Colonic mucosa (tissue), 4 donors: ENCODE data around the gene COX6B2. TPM values are rescaled to one million over a fixed set of nuclear protein-coding genes. Genes with fewer than 3 reads are reported as not detected.

ENCODE experiments used
- DNase-seq: peaks from one replicate; pipeline ENCODE4 v3.0.0-alpha.2; 2020
- H3K27ac ChIP-seq: fragments of 200-600 bp; one replicate; pipeline ENCODE4 v1.8.0; 2021
- H3K27me3 ChIP-seq: fragments of 200-600 bp; one replicate; pipeline ENCODE4 v1.8.0; 2021
- H3K36me3 ChIP-seq: fragments of 200-600 bp; one replicate; pipeline ENCODE4 v1.8.0; 2021
- H3K4me1 ChIP-seq: fragments of 200-600 bp; one replicate; pipeline ENCODE4 v1.8.0; 2021; ENCODE audit warnings: mild to moderate bottlenecking
- H3K4me3 ChIP-seq: fragments of 200-600 bp; one replicate; pipeline ENCODE4 v1.8.0; 2021
- H3K9ac ChIP-seq, 2 donors: one replicate each; pipeline ENCODE4 v1.7.0; 2013; ENCODE audit warnings: control low read depth in 2 of 2, low read depth in 2 of 2, low read length in 2 of 2
- H3K9me3 ChIP-seq: fragments of 200-600 bp; one replicate; pipeline ENCODE4 v1.8.0; 2021
- CTCF ChIP-seq: fragments of 200-600 bp; IDR thresholded peaks from one replicate; pipeline ENCODE4 v1.8.0; 2022; ENCODE audit warnings: antibody characterized with exemption, mild to moderate bottlenecking
- intact Hi-C: fragments of 100-400 bp; cut with DNase I; formaldehyde crosslinking; loops from one replicate; pipeline ENCODE4 v1.14.1; 2022
- total RNA-seq, 2 donors: library from RNA; stranded (reverse); fragmentation: NEBNext Ultra II Directional in 1 of 2; extraction: Animal tissue kit (Norgen Biotek cat#: 25700) in 1 of 2; gene quantifications; one replicate each; pipeline ENCODE4 v1.2.1, GENCODE V29; 2021
- donor health status: healthy.
- donor health status: DM: no; HTN: no; CAD: no.
- donor health status: DM: no; HTN: no; CAD: no.

The COX6B2 gene
- total RNA-seq, 2 donors from 2014 or later, result 12.9 to 15.2 TPM

DNA sequence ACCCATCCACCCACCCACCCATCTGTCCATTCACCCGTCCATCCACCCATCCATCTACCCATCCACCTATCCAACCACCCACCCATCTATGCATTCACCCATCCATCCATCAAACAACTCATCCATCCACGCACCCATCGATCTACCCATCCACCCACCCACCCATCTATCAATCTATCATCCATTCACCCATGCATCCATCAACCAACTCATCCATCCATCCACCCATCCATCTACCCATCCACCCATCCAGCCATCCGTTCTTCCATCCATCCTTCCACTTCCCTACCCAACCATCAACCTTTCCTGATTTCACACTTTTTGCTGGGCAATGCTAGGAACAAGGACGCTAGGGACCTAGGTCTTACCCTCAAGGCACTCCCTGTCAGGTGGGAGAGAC is 27.5 kb upstream of the COX6B2 start:
- H3K9me3 ChIP-seq, result no peaks in the 10 kb centered on the region
- DNase-seq, result no peak
- H3K27me3 ChIP-seq, result no peaks in the 10 kb centered on the region
- no peak overlapping the region for H3K27ac ChIP-seq
- intact Hi-C loops, result loop anchor here (2.0 kb wide), 1 partner anchor 79 kb away; no protein-coding TSS in a partner anchor
- no peak overlapping the region for H3K4me3 ChIP-seq
- H3K36me3 ChIP-seq, result no peaks in the 10 kb centered on the region
- TF ChIP-seq CTCF, result no peak
- peaks cover 7% of the 10 kb centered on the region for H3K4me1 ChIP-seq
- H3K9ac ChIP-seq, result no peak overlapping the region

- no peak overlapping the region for H3K9ac ChIP-seq
- H3K4me3 ChIP-seq, result no peak overlapping the region
- H3K9me3 ChIP-seq, result no peaks in the 10 kb centered on the region
- no peaks in the 10 kb centered on the region for H3K4me1 ChIP-seq
- intact Hi-C loops, result no loop called here
- no peak for DNase-seq
- H3K27ac ChIP-seq, result no peak overlapping the region
- peaks cover 2% of the 10 kb centered on the region for H3K27me3 ChIP-seq
- H3K36me3 ChIP-seq, result no peaks in the 10 kb centered on the region
- no peak for TF ChIP-seq CTCF
Observed at GRCh38 chr19:55379174-55379573, 24.7 kb upstream of the COX6B2 start.

- H3K27ac ChIP-seq, result no peak overlapping the region
- intact Hi-C loops, result no loop called here
- no peak overlapping the region for H3K9ac ChIP-seq
- H3K9me3 ChIP-seq, result no peaks in the 10 kb centered on the region
- H3K4me1 ChIP-seq, result no peaks in the 10 kb centered on the region
- DNase-seq, result no peak
- no peaks in the 10 kb centered on the region for H3K36me3 ChIP-seq
- peaks cover 9% of the 10 kb centered on the region for H3K27me3 ChIP-seq
- TF ChIP-seq CTCF, result no peak
- H3K4me3 ChIP-seq, result no peak overlapping the region
Observed at GRCh38 chr19:55377356-55378131, 23.0 kb upstream of the COX6B2 start.

- peaks cover 21% of the 10 kb centered on the region for H3K27me3 ChIP-seq
- no peak for TF ChIP-seq CTCF
- no peaks in the 10 kb centered on the region for H3K36me3 ChIP-seq
- H3K27ac ChIP-seq, result no peak within 1 kb of the TSS
- no peak within 1 kb of the TSS for H3K4me3 ChIP-seq
- H3K9ac ChIP-seq, result no peak within 1 kb of the TSS
- DNase-seq, result no peak
- H3K9me3 ChIP-seq, result no peaks in the 10 kb centered on the region
- no peaks in the 10 kb centered on the region for H3K4me1 ChIP-seq
- intact Hi-C loops, result no loop called here
Observed at GRCh38 chr19:55376241-55376933, 21.9 kb upstream of the COX6B2 start, which contains the start of gene TMEM190. TMEM190 (plus strand) TSS chr19:55376826; CDS start chr19:55376854, 28 bp downstream.

DNA sequence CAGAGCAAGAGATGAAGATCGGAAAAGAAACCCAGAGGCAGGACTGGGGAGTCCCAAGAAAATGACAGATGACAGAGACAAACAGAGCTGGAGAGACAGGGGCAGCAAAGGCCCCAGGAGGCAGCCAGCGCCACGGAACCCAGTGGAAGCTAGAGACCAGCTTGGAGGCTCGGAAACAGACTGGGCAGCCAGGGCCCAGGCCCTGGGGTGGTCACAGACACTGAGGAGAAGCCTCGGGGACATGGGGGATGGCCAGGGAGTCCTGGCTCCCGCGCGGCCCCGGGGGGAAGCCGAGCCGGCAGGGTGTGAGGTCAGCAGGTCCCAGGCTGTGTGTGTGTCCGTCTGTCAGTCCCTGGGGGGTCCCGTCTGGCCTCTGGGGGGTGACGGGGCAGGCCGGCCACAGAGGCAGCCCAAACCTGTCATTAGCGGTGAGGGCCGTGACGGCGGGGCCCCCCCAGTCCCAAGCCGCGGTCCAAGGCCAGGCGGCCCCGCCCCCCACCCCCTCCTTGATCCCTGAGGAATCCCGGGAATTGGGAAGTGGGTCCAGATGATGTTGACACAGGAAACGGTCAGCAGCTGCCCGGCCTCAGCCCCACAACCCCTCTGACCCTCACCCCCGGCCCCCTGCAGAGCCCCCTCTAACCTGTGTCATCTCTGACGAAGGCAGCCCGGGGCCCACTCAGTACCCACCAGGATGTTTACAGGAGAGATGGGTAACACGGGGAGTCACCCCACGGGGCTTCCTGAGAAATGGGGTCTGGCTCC is 19.7 kb upstream of the COX6B2 start:
- no peak for TF ChIP-seq CTCF
- Histone ChIP-seq H3K36me3 (no peaks in the 10 kb centered on the region), H3K9ac (no peak overlapping the region), H3K4me1 (peaks cover 1% of the 10 kb centered on the region), H3K9me3 (no peaks in the 10 kb centered on the region), H3K27me3 (peaks cover 41% of the 10 kb centered on the region), H3K27ac (no peak overlapping the region), H3K4me3 (no peak overlapping the region)
- DNase-seq, result no peak
- intact Hi-C loops, result no loop called here
